HepG2 (cell line): ENCODE results near the gene PDK2.

Source experiments
- DPF2 ChIP-seq: sonication (generic); formaldehyde crosslinking; IDR thresholded peaks from 2 replicates; pipeline ENCODE4 v1.4.0; 2020; ENCODE audit warnings: mild to moderate bottlenecking, low read depth, missing genetic modification reagents, borderline replicate concordance
- ELF1 ChIP-seq: sonication (generic); formaldehyde crosslinking; IDR thresholded peaks from 2 replicates; pipeline ENCODE4 v1.4.0; 2020; ENCODE audit warnings: missing genetic modification reagents
- TF ChIP-seq, protein P1 (sequence below): sonication (generic); formaldehyde crosslinking; IDR thresholded peaks from 2 replicates; pipeline ENCODE4 v1.4.0; 2020; ENCODE audit warnings: mild to moderate bottlenecking, missing genetic modification reagents

DNA sequence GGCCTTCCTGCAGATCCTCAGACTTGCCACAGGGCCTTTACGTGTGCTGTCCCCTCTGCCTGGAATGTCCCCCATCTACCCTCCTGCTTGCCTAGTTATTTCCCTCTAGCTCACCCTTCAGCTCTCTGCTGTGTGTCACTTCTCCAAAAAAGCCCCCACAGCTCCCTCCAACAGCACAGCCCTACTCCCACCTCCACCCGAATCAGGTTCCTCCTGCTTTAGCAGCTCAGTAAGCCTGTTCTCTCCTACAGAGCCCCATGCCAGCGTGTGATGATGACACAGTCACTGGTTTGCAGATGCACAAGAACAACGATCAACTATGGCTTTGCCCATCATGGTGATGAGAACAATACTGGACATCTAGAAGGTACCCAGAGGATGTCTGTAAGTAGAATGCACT is 41.9 kb downstream of the PDK2 start:
- no peak for TF ChIP-seq ELF1 (CRISPR knock-in tag)
- no peak for TF ChIP-seq DPF2 (CRISPR knock-in tag)
- TF ChIP-seq, protein P1, sequence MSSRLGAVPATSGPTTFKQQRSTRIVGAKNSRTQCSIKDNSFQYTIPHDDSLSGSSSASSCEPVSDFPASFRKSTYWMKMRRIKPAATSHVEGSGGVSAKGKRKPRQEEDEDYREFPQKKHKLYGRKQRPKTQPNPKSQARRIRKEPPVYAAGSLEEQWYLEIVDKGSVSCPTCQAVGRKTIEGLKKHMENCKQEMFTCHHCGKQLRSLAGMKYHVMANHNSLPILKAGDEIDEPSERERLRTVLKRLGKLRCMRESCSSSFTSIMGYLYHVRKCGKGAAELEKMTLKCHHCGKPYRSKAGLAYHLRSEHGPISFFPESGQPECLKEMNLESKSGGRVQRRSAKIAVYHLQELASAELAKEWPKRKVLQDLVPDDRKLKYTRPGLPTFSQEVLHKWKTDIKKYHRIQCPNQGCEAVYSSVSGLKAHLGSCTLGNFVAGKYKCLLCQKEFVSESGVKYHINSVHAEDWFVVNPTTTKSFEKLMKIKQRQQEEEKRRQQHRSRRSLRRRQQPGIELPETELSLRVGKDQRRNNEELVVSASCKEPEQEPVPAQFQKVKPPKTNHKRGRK (CRISPR knock-in tag) = no peak
